Suprapubic skin (tissue), 4 donors: ENCODE data around the gene DLG1. TPM values are rescaled to one million over a fixed set of nuclear protein-coding genes. Genes with fewer than 3 reads are reported as not detected.

Source experiments
- DNase-seq, 2 donors: peaks; one replicate each; pipeline ENCODE4 v3.0.0-alpha.2; 2019; ENCODE audit warnings: low spot score in 2 of 2
- H3K27ac ChIP-seq: fragments of 200-600 bp; sonication (generic); one replicate; pipeline ENCODE4 v1.5.1; 2019
- H3K27me3 ChIP-seq: fragments of 200-600 bp; sonication (generic); one replicate; pipeline ENCODE4 v1.5.1; 2019
- H3K36me3 ChIP-seq: fragments of 200-600 bp; sonication (generic); one replicate; pipeline ENCODE4 v1.5.1; 2019
- H3K4me1 ChIP-seq: fragments of 200-600 bp; sonication (generic); one replicate; pipeline ENCODE4 v1.5.1; 2019
- H3K4me3 ChIP-seq: fragments of 200-600 bp; sonication (generic); one replicate; pipeline ENCODE4 v1.5.1; 2019; ENCODE audit warnings: mild to moderate bottlenecking
- H3K9me3 ChIP-seq: fragments of 200-600 bp; sonication (generic); one replicate; pipeline ENCODE4 v1.5.1; 2019
- EP300 ChIP-seq: sonication (generic); formaldehyde crosslinking; IDR thresholded peaks from one replicate; pipeline ENCODE4 v1.6.1; 2017; ENCODE audit warnings: antibody characterized with exemption
- POLR2A ChIP-seq, 2 donors: fragments of 450-650 bp; IDR thresholded peaks; one replicate each; pipeline ENCODE4 v1.6.1; 2017; ENCODE audit warnings: antibody characterized with exemption in 2 of 2, mild to moderate bottlenecking in 2 of 2, moderate library complexity in 2 of 2
- POLR2AphosphoS5 ChIP-seq, 3 donors: sonication (generic); formaldehyde crosslinking; IDR thresholded peaks; one replicate each; pipeline ENCODE4 v1.6.1; 2017; ENCODE audit warnings: antibody characterized with exemption in 3 of 3
- WGBS: methylation state at CpG from one replicate; pipeline ENCODE4 v1.1.5; 2018; 5-methylcytosine and 5-hydroxymethylcytosine counted together
- total RNA-seq, 4 donors: library from RNA; depleted of rRNA; stranded (reverse); fragments of >200 nt; gene quantifications; one replicate each; pipeline ENCODE4 v1.1.0, GENCODE V29; 2016
- TF ChIP-seq, protein P1 (sequence below), 2 donors: fragments of 200-600 bp in 1 of 2; fragments of 450-650 bp in 1 of 2; sonication (generic) in 1 of 2; IDR thresholded peaks; one replicate each; pipeline ENCODE4 v1.5.1; 2016 to 2019; ENCODE audit warnings: antibody characterized with exemption in 2 of 2, mild to moderate bottlenecking in 1 of 2, moderate library complexity in 1 of 2

DLG1 gene
- total RNA-seq, 4 donors from 2014 or later, result 86.2 to 140 (median 103) TPM

DNA sequence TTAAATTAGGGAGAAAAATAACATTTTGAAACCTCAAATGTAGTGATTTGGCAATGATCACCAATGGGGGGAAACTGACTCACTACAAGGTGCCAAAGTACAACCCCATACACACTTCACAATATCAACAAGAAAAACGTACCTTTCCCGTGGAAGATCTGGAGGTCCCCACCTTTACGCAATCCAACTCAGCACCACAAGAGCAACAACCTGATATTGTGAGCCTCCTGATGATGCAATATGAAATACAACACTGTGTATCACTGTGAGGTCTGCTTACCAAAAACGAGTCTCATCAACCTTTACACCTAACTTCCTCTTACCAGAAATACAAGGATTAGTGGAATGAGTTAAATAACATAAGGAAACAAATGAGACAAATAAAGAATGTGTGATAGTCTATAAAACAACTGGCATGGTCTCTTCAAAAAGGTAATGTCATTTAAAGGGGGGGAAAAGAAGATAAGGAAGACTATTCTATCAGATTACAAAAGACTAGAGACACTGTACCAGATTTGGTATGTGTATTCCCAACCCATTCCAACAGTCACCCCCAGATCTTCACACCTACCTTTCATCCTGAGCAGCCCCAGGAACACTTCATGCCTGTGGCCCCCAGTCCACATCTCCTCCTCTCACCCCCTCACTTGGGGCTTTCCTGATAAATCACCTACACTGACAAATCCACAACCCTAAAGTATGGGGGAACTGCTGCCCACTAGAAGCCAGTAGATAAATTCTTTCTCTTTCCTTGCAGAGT lies 27.7 kb downstream of the DLG1 start:
- Histone ChIP-seq H3K36me3 (peaks cover 5% of the 10 kb centered on the region), H3K9me3 (no peaks in the 10 kb centered on the region), H3K27me3 (no peaks in the 10 kb centered on the region), H3K4me3 (no peak overlapping the region), H3K4me1 (peaks cover 15% of the 10 kb centered on the region), H3K27ac (no peak overlapping the region)
- TF ChIP-seq EP300, result no peak
- TF ChIP-seq, protein P1, sequence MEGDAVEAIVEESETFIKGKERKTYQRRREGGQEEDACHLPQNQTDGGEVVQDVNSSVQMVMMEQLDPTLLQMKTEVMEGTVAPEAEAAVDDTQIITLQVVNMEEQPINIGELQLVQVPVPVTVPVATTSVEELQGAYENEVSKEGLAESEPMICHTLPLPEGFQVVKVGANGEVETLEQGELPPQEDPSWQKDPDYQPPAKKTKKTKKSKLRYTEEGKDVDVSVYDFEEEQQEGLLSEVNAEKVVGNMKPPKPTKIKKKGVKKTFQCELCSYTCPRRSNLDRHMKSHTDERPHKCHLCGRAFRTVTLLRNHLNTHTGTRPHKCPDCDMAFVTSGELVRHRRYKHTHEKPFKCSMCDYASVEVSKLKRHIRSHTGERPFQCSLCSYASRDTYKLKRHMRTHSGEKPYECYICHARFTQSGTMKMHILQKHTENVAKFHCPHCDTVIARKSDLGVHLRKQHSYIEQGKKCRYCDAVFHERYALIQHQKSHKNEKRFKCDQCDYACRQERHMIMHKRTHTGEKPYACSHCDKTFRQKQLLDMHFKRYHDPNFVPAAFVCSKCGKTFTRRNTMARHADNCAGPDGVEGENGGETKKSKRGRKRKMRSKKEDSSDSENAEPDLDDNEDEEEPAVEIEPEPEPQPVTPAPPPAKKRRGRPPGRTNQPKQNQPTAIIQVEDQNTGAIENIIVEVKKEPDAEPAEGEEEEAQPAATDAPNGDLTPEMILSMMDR (IDR thresholded peaks at IDR 0.05), result no peak
- TF ChIP-seq POLR2A (IDR thresholded peaks at IDR 0.05), result no peak
- no peak for TF ChIP-seq POLR2AphosphoS5 (IDR thresholded peaks at IDR 0.05)
- no peak for DNase-seq
- 81% methylated on average over 4 of the region's 4 CpGs for WGBS

- TF ChIP-seq POLR2AphosphoS5 (IDR thresholded peaks at IDR 0.05) (no peak), POLR2A (IDR thresholded peaks at IDR 0.05) (no peak), EP300 (no peak)
- TF ChIP-seq, protein P1 (IDR thresholded peaks at IDR 0.05), result no peak
- H3K36me3 ChIP-seq, result no peaks in the 10 kb centered on the region
- H3K9me3 ChIP-seq, result no peaks in the 10 kb centered on the region
- no peak for DNase-seq
- peaks cover 15% of the 10 kb centered on the region for H3K4me1 ChIP-seq
- H3K4me3 ChIP-seq, result no peak overlapping the region
- no peaks in the 10 kb centered on the region for H3K27me3 ChIP-seq
- WGBS, result 70% methylated on average over 3 of the region's 3 CpGs
- no peak overlapping the region for H3K27ac ChIP-seq
These were observed 29.4 kb downstream of the DLG1 start for GRCh38 chr3:197269024-197269423.

- Histone ChIP-seq H3K27me3 (no peaks in the 10 kb centered on the region), H3K36me3 (peaks cover 2% of the 10 kb centered on the region), H3K4me1 (peaks cover 15% of the 10 kb centered on the region), H3K4me3 (no peak overlapping the region), H3K9me3 (no peaks in the 10 kb centered on the region), H3K27ac (no peak overlapping the region)
- DNase-seq, result no peak
- TF ChIP-seq EP300, result no peak
- TF ChIP-seq, protein P1 (IDR thresholded peaks at IDR 0.05), result no peak
- TF ChIP-seq POLR2A (IDR thresholded peaks at IDR 0.05), result no peak
- TF ChIP-seq POLR2AphosphoS5 (IDR thresholded peaks at IDR 0.05), result no peak
- 63% methylated on average over 4 of the region's 4 CpGs for WGBS
These were observed 30.1 kb downstream of the DLG1 start for GRCh38 chr3:197268294-197268693.

DNA sequence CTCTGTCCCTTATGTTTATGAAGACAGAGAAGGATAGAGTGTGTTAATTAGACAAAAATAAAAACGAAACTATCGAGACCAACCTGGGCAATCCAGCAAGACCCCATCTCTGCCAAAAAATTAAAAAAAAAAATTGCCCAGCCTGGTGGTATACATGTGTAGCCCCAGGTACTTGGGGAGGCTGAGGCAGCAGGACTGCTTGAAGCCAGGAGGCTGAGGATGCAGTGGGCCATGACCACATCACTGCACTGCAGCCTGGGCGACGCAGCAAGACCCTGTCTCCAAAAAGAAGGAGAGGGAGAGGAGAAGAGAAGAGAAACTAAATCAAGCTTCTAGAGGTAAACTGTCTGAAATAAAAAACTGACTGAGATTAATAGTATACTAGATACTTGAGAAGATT lies 32.1 kb downstream of the DLG1 start:
- peaks cover 13% of the 10 kb centered on the region for H3K4me1 ChIP-seq
- no peak overlapping the region for H3K27ac ChIP-seq
- no peak overlapping the region for H3K4me3 ChIP-seq
- WGBS, result 97% methylated on average over 4 of the region's 4 CpGs
- no peak for TF ChIP-seq POLR2AphosphoS5 (IDR thresholded peaks at IDR 0.05)
- TF ChIP-seq, protein P1 (IDR thresholded peaks at IDR 0.05), result no peak
- TF ChIP-seq POLR2A (IDR thresholded peaks at IDR 0.05), result no peak
- no peak for TF ChIP-seq EP300
- no peaks in the 10 kb centered on the region for H3K27me3 ChIP-seq
- no peak for DNase-seq
- no peaks in the 10 kb centered on the region for H3K9me3 ChIP-seq
- H3K36me3 ChIP-seq, result peaks cover 3% of the 10 kb centered on the region

DNA sequence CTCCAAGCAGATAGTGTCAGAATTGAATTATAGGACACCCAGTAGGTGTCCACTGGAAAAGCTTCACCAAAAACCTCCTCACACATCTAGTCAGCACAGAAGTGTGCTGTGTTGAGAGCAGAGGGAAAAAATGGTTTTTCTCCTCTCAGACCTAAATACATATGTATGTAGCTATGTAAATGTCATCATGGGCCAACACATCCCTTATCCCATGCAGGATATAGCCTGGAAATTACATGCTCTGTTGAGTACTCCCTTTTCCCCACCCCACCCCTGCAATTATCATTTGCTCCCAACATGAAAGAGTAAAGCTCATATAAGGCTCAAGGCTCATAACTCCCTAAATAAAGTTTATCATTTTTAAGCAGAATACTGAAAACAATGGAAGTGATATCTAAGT lies 35.7 kb downstream of the DLG1 start:
- no peak for DNase-seq
- TF ChIP-seq, protein P1 (IDR thresholded peaks at IDR 0.05), result no peak
- TF ChIP-seq EP300 (no peak), POLR2A (IDR thresholded peaks at IDR 0.05) (no peak), POLR2AphosphoS5 (IDR thresholded peaks at IDR 0.05) (no peak)
- Histone ChIP-seq H3K9me3 (no peaks in the 10 kb centered on the region), H3K27me3 (no peaks in the 10 kb centered on the region), H3K4me1 (peaks cover 5% of the 10 kb centered on the region), H3K36me3 (peaks cover 3% of the 10 kb centered on the region), H3K4me3 (no peak overlapping the region), H3K27ac (no peak overlapping the region)
